22Rv1 (cell line): ENCODE results near the gene SMAD6.

Experiments used
- H3K27ac ChIP-seq: fragments of 450-650 bp; 2 replicates; pipeline ENCODE4 v1.5.1; 2017
- ZFX ChIP-seq: fragments of 450-650 bp; IDR thresholded peaks from 2 replicates; pipeline ENCODE4 v1.6.1; 2017; ENCODE audit warnings: antibody characterized with exemption, borderline replicate concordance
- TF ChIP-seq, protein P1 (sequence below): fragments of 450-650 bp; IDR thresholded peaks from 2 replicates; pipeline ENCODE4 v1.5.1; 2017; ENCODE audit warnings: mild to moderate bottlenecking

Gene SMAD6

DNA sequence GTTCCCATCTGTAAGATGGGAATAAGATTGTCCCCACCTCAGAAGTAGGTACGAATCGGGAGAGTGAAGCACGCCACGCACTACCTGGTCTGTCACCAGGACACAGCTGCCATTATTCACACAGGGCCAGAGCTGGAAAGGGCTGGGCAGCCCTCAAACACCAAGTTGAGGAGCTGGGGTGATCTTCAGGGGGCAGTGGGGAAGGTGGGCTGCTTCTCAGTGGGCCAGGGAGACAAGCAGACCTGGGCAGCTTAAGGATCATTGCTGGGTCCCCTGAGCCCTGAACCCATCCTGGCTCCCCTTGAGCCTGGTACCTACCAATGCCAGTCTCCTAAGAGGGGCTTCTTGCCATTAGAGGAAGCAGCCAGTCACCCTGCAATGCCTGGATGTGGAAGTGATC is 82.1 kb downstream of the SMAD6 start:
- TF ChIP-seq, protein P1, sequence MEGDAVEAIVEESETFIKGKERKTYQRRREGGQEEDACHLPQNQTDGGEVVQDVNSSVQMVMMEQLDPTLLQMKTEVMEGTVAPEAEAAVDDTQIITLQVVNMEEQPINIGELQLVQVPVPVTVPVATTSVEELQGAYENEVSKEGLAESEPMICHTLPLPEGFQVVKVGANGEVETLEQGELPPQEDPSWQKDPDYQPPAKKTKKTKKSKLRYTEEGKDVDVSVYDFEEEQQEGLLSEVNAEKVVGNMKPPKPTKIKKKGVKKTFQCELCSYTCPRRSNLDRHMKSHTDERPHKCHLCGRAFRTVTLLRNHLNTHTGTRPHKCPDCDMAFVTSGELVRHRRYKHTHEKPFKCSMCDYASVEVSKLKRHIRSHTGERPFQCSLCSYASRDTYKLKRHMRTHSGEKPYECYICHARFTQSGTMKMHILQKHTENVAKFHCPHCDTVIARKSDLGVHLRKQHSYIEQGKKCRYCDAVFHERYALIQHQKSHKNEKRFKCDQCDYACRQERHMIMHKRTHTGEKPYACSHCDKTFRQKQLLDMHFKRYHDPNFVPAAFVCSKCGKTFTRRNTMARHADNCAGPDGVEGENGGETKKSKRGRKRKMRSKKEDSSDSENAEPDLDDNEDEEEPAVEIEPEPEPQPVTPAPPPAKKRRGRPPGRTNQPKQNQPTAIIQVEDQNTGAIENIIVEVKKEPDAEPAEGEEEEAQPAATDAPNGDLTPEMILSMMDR, result no peak
- TF ChIP-seq ZFX, result no peak
- no peak overlapping the region for H3K27ac ChIP-seq

DNA sequence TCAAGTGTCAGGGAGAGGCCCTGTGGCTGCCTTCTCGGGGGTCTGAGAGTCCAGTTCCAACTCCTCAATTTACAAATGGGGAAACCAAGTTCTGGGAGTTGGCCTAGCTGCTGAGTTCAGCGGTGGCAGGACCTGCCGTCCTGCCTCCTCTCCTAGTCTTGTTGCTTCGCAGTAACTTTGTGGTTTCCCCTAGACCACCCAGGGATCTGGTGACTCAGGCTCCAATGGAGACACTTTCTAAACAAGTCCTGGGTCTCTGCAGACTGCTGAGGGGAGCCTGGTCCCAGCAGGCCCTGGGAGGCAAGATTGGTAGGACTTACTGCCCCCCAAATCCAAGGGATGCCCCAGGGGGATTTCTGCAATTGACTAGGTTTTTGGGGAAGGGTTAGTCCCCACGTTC is 83.6 kb downstream of the SMAD6 start:
- H3K27ac ChIP-seq, result no peak overlapping the region
- no peak for TF ChIP-seq ZFX
- TF ChIP-seq, protein P1, result no peak

DNA sequence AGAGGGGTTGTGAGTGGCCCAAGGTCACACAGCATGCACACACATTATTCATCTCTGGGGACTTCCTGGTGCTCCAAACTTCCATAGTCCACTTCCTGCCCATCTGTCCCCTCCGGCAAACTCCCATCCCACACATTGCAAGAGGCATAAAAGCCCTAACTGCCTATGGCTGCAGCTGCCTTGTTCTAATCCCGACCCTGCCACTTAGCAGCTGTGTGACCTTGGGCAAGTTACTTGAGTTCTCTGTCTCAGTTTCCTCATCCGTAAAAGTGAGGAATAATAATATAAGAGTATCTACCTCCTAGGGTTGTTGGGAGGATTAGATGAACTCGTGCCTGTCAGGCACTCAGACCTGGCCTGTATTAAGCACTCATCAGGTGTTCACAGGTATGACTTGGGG is 84.2 kb downstream of the SMAD6 start:
- TF ChIP-seq, protein P1, result no peak
- TF ChIP-seq ZFX, result no peak
- no peak overlapping the region for H3K27ac ChIP-seq

DNA sequence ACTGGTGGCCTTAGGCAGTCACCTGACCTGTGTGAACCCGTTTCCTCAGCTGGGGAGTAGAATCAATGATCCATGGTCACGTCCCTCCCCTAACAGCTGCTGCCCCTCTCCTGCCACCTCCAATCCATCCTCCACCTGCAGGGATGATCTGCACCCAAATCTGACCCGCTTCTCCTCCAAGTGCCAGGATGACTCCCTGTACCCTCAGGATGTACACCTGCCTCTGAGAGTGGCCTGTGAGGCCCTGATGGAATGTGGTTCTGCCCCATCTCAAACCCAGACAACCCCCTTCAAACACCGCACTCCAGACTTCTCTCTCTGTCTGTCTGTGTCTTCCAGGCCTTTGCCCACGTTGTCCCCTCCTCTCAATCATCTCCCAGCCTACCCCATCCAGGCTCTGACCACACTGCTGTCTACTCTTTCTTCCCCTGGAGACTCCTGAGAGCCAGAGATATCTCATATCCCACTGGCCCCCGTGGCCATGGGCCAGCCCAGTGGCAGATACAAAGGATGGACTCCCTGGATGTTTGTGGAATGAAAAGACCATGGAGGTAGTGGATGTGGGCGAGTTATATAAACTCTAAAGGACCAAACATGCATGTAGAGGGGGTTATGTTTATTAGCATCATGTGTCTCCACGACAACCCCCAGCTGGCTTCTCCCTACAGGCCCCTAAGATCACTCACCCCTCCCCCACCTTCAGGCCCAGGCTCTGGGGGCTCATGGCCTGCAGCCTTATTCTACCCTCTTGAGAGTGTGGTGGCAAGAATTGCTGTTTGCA is 84.9 kb downstream of the SMAD6 start:
- TF ChIP-seq ZFX, result no peak
- TF ChIP-seq, protein P1, result no peak

DNA sequence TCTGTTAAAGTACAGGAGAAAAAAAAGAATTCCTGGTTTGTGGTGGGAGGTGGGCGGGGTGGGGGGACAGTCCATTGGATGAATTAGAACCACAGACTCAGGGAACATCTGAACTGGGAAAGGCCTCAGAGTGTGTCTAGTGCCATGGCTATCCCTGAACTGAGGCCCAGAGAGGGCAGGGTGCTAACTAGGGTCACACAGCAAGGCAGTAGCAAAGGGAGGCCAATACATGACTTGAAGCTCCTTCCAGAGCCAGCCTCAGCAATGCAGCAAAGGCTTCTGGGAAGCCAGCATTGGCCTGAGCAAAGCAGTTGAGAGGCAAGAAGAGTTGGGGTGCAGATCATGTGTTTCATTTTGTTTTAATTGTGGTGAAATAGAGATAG is 85.4 kb downstream of the SMAD6 start:
- no peak overlapping the region for H3K27ac ChIP-seq
- TF ChIP-seq ZFX, result no peak
- TF ChIP-seq, protein P1, result no peak

More for the DNA sequence above, 84.9 kb downstream of the SMAD6 start:
- H3K27ac ChIP-seq, result no peak overlapping the region

DNA sequence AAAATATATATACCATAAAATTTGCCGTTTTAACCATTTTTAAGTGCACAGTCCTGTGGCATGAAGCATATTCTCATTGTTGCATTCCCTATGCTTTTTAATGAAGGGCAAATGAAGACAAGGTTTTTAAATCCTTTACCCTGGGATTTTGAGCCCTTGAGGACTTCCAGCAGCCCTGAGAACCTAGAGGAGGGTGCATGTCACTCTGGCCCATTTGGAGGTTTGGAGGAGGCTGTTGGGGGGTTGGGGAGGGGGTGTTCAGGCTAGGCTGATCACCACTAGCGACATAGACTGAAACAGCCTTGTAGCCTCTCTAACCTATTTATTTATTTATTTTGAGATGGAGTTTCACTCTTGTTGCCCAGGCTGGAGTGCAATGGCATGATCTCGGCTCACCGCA is 86.0 kb downstream of the SMAD6 start:
- TF ChIP-seq, protein P1, result no peak
- no peak for TF ChIP-seq ZFX
- H3K27ac ChIP-seq, result no peak overlapping the region

DNA sequence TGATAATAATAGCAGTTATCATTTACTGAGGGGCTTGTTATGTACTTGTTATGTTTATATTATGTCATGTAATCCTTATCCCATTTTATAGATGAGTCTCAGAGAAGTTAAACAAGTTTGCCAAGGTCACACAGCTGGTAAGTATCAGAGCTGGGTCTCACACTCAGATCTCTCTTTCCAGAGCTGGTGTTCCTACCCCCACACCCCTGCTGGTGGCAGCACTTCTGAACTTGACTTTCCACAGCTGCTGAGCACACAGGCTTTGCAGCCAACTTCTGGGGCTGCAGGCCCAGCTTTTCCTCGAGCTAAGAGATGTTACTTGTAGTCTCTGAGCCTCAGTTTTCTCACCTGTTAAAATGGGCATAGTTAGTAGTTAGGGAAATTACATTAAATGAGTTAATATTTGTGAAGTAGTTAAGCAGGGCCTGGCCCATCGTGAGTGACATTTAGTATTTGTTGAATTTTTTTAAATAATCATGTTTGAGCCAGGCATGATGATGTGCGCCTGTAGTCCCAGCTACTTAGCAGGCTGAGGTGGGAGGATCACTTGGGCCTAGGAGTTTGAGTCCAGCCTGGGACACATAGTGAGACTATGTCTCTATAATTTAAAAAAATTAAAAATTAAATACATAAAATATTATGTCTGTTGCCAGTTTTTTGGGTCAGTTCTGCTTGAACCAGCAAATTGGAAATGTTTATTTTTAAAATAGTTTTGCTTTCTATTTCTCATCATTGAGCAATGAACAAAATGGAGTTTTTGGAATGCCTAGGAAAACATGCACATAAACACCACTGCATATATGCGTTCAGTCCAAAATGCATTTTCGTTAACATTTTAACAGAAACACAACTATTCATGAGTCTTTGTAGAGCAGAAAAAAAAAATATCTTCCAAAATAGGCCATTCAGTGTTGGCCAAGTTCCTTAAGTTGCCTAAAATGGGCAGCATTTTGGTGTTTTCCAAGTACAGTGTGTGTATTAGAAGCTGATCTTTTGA is 87.3 kb downstream of the SMAD6 start:
- TF ChIP-seq, protein P1, result peak; percentile 49
- TF ChIP-seq ZFX, result no peak
- no peak overlapping the region for H3K27ac ChIP-seq
